H1 (cell line): ENCODE measurements around the gene CNNM4. TPM values are rescaled to one million over a fixed set of nuclear protein-coding genes. Genes with fewer than 3 reads are reported as not detected.

Experiments used
- ASH2L ChIP-seq: fragments of 200-600, 300-600 bp; sonication (generic); IDR thresholded peaks from one replicate; pipeline ENCODE4 v1.7.1; 2017; ENCODE audit warnings: low read length
- CHD2 ChIP-seq: IDR thresholded peaks from 2 replicates; pipeline ENCODE4 v1.6.1; 2012; ENCODE audit warnings: low read length, improper control_type of control experiment
- CHD7 ChIP-seq: fragments of 300-600 bp; sonication (generic); IDR thresholded peaks from 2 replicates; pipeline ENCODE4 v1.7.1; 2012; ENCODE audit warnings: low read length, moderate library complexity, mild to moderate bottlenecking, inconsistent platforms; ENCODE audit not compliant: insufficient replicate concordance
- CTCF ChIP-seq, 3 experiments: IDR thresholded peaks; 1 replicate in 2 of 3; 2 replicates in 1 of 3; pipeline versions ENCODE4 v1.5.1 to v1.6.1; 2011; ENCODE audit warnings: low read length in 3 of 3, mild to moderate bottlenecking in 3 of 3, inconsistent platforms in 2 of 3, low read depth in 1 of 3, moderate library complexity in 1 of 3; ENCODE audit not compliant: insufficient read depth in 1 of 3; ENCODE audit errors: control extremely low read depth in 1 of 3
- SIX5 ChIP-seq: IDR thresholded peaks from 2 replicates; pipeline ENCODE4 v1.6.1; 2011; ENCODE audit warnings: mild to moderate bottlenecking, low read depth, low read length
- TEAD4 ChIP-seq: IDR thresholded peaks from 2 replicates; pipeline ENCODE4 v1.6.1; 2012; ENCODE audit warnings: low read depth, low read length, inconsistent platforms, mixed read lengths
- polyA plus RNA-seq, 7 experiments: library from polyadenylated mRNA; depleted of rRNA in 3 of 7; stranded (reverse) in 5 of 7; unstranded in 2 of 7; fragments of >200 nt in 5 of 7; fragments of 200-250 nt in 2 of 7; gene quantifications; 1 replicate in 5 of 7; 2 replicates in 1 of 7; 4 replicates in 1 of 7; pipeline versions ENCODE4 v1.2.1 to v1.2.3, GENCODE V29; 2011 to 2013; ENCODE audit warnings: missing spikeins in 2 of 7, mixed read lengths in 2 of 7
- total RNA-seq: library from RNA; stranded (reverse); fragmentation: NEBNext Ultra II Directional; extraction: Animal tissue kit (Norgen Biotek cat#: 25700); gene quantifications from 2 replicates; pipeline ENCODE4 v1.2.1, GENCODE V29; 2021

Gene CNNM4
- total and polyA plus RNA-seq, 2 of the 8 experiments (the other 6 are each of a cell fraction or from before 2014, with no cell fraction given) = 10.3 to 11.0 TPM

- TF ChIP-seq TEAD4 = no peak
- no peak for TF ChIP-seq CHD7
- TF ChIP-seq ASH2L = no peak
- no peak for TF ChIP-seq CHD2
- no peak for TF ChIP-seq CTCF (IDR thresholded peaks at IDR 0.05; ENCODE audit: control extremely low read depth in 1 of 3, insufficient read depth in 1 of 3, low read depth in 1 of 3, low read length in 3 of 3)
- no peak for TF ChIP-seq SIX5
These were observed 53.0 kb downstream of the CNNM4 start (continued) for GRCh38 chr2:96813656-96814055.
